Measurements from ENCODE around the gene SLC2A9.

- TF ChIP-seq CTCF (conservative IDR thresholded peaks at IDR 0.05; ENCODE audit: low read length) (no peak), EZH2phosphoT487 (IDR thresholded peaks at IDR 0.05; ENCODE audit: borderline replicate concordance, low read depth, low read length) (no peak)
Measured at GRCh38 chr4:9870165-9870790, 151.0 kb downstream of the SLC2A9 start.

Measured in OCI-LY7 (cell line).